Activated CD4-positive, alpha-beta T cell treated with anti-CD3 and anti-CD28 coated beads, Interleukin-2, amount 50 U/mL, for 1 hour (primary cell): ENCODE results near the gene PRDM2.

Source experiments
- DNase-seq: peaks from one replicate; pipeline ENCODE4 v3.0.0-alpha.2; 2020

Gene PRDM2

GRCh38 chr1:13766592-13767564 lies 66.9 kb downstream of the PRDM2 start:
- no peak for DNase-seq

DNA sequence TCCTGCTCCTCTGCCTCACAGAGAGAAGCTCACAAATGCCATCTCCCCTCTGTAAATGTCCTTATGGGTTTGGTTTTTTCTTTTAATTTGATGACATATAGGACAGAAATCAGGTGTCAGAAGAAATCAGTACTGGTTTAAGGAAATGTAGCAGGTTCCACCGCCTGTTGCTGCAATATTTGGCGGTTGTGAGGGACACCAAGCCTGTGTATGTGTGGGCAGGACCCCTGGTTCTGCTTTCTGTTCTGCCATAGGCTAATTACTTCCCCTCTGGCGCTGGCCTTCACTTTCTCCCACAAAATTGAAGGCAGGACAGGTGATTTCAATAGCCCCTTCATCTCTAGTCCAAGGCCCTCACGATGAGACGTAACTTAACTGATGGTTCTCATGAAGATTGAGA lies 69.2 kb downstream of the PRDM2 start:
- no peak for DNase-seq

DNA sequence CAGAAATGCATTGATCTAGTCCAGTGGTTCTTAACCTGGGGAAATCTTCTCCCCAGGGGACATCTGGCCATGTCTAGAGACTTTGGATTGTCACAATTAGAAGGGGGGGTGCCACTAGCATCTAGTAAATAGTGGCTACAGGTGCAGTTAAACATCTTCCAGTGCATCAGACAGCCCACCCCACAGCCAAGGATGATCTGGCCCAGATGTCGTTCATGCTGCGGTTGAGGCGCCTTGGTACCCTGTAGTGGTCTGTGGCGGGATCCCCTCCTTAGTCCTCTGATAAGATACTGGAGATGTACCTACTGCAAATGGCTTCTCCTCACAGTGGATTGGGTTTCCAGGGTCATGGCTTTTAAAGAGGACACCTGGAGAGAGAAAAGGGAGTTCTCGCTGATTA lies 69.8 kb downstream of the PRDM2 start:
- no peak for DNase-seq

- DNase-seq: no peak
Measured at GRCh38 chr1:13770743-13771142, 70.8 kb downstream of the PRDM2 start.

- DNase-seq: no peak
Measured at GRCh38 chr1:13771745-13772144, 71.8 kb downstream of the PRDM2 start.

DNA sequence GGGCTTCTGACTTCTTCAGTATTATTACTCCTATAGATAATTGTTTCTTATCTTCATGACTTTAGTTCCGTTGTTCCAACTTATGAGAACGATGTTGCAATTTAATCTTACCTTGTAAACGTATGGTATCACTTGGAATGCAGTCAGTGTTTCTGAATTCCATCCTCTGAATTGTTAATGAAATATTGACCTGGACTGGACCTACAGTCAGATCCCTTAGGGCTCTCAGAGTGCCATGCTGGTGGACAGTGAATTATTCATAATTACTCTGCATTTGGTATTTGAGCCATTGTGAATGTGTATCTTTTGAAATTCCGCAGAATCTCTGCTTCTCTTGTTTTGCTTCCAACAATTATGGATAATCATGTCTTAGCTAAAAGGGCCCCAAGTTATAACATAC lies 72.3 kb downstream of the PRDM2 start:
- no peak for DNase-seq

- no peak for DNase-seq
Measured at GRCh38 chr1:13774121-13774520, 74.1 kb downstream of the PRDM2 start.

DNA sequence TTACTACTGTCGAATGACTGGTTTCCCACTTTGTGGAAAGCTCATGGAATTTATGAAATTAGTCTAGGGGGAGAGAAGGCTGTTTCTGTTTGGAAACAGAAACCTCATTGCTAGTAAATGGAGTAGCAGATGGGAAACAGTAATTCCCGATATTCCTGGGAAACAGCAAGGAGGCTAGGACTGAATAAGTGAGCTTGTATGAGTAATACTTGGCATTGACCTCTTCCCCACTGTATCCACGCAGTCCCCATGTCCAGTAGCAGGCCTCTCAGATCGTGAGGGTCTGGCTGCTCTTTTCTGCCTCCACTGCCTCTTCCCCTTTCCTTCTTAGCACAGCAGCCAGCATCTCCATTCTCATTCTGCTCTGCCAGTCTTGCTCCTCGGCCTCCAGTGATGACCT lies 75.5 kb downstream of the PRDM2 start:
- DNase-seq: no peak

DNA sequence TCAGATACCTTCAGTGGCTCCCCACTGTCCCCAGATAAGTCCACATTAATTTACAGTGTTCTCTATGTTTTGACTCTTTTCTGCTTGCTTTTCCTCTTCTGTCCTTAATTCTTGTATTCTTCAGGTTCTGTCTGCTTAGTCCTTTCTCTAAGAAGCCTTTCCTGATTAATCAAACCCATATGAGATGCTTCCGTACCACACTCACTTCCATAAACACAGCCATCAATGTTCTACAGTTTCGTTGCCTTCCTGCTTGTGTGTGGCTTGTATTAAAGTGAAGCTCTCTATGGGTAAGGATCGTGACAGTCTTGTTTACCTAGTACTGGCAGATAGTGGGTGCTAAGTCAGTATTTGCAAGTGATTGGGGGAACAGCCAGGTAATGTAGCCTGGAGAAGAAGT lies 75.9 kb downstream of the PRDM2 start:
- no peak for DNase-seq

GRCh38 chr1:13778431-13778830 lies 78.4 kb downstream of the PRDM2 start:
- no peak for DNase-seq

DNA sequence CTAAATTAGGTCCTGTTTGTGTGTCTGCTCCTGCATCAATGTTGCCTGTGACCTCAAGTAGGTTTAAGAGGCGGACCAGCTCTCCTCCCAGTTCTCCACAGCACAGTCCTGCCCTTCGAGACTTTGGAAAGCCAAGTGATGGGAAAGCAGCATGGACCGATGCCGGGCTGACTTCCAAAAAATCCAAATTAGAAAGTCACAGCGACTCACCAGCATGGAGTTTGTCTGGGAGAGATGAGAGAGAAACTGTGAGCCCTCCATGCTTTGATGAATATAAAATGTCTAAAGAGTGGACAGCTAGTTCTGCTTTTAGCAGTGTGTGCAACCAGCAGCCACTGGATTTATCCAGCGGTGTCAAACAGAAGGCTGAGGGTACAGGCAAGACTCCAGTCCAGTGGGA lies 79.9 kb downstream of the PRDM2 start:
- no peak for DNase-seq

DNA sequence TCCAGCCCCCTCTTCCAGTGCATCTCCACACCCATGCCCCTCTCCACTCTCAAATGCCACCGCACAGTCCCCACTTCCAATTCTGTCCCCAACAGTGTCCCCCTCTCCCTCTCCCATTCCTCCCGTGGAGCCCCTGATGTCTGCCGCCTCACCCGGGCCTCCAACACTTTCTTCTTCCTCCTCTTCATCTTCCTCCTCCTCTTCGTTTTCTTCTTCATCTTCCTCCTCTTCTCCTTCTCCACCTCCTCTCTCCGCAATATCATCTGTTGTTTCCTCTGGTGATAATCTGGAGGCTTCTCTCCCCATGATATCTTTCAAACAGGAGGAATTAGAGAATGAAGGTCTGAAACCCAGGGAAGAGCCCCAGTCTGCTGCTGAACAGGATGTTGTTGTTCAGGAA lies 80.8 kb downstream of the PRDM2 start:
- DNase-seq: no peak

GRCh38 chr1:13781228-13781627 lies 81.2 kb downstream of the PRDM2 start:
- DNase-seq: no peak

DNA sequence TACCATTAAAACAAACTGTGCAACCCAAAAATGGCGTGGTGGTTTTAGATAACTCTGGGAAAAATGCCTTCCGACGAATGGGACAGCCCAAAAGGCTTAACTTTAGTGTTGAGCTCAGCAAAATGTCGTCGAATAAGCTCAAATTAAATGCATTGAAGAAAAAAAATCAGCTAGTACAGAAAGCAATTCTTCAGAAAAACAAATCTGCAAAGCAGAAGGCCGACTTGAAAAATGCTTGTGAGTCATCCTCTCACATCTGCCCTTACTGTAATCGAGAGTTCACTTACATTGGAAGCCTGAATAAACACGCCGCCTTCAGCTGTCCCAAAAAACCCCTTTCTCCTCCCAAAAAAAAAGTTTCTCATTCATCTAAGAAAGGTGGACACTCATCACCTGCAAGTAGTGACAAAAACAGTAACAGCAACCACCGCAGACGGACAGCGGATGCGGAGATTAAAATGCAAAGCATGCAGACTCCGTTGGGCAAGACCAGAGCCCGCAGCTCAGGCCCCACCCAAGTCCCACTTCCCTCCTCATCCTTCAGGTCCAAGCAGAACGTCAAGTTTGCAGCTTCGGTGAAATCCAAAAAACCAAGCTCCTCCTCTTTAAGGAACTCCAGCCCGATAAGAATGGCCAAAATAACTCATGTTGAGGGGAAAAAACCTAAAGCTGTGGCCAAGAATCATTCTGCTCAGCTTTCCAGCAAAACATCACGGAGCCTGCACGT lies 82.1 kb downstream of the PRDM2 start:
- DNase-seq: no peak

GRCh38 chr1:13782634-13783360 lies 82.8 kb downstream of the PRDM2 start:
- DNase-seq: no peak

- no peak for DNase-seq
Measured at GRCh38 chr1:13783551-13783950, 83.6 kb downstream of the PRDM2 start.

- DNase-seq: no peak
Measured at GRCh38 chr1:13784971-13785370, 85.0 kb downstream of the PRDM2 start.

DNA sequence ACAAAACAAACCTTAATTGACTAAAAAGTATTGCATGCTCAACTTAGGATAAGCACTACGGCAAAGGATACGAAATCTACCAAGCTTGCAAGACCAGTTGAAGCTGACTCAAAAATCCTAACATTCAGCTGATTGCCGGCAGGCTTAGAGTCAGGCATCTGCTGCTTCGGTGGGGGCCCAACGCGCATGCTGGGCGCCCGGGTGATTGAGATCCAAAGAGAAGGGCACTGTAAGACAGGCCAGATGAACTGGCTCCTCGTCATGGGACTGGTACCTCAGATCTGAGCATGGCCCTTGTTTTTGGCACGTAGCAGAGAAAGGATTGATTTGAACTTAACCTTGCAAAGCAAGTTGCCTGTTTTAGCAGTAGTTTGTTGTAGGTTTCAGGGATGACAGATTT lies 86.6 kb downstream of the PRDM2 start:
- DNase-seq: no peak

DNA sequence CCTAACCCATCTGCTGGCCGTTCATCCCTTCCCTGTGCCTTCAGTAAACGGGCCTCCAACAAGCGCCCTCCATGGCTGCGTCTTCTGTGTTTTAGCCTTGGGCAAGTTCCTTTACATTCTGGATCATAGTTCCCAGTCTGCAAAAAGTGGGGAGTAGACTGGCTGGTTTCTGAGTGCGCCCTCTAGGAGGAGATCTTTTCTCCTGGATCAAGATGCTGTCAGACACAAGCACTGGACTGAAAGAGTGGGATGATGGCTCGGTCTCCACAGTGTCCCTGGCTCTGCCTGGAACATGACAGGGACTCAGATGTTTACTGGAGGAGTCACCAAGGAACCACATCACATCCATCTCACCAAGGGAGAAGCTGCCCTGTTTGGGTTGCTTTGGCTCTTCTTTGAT lies 88.8 kb downstream of the PRDM2 start:
- no peak for DNase-seq

GRCh38 chr1:13790290-13791030 lies 90.5 kb downstream of the PRDM2 start:
- no peak for DNase-seq

DNA sequence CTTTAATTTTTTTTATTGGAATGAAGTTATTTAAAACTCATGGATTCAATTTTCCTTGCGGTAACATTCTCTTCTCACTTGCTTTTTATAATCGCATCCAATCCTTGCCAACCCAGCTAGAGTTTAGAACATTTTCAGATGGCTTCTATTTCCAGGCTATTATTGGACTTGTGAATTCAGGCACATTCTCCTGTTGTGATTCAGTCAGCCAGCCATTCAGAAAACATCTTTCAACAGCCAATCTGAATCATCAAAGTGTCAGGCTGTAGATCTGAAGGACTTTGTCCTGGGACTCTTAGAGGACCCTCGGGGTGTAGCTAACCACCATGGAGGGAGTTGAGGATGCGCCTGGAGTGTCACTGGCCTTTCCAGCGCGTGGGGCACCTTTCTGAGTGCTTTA lies 92.4 kb downstream of the PRDM2 start:
- no peak for DNase-seq

DNA sequence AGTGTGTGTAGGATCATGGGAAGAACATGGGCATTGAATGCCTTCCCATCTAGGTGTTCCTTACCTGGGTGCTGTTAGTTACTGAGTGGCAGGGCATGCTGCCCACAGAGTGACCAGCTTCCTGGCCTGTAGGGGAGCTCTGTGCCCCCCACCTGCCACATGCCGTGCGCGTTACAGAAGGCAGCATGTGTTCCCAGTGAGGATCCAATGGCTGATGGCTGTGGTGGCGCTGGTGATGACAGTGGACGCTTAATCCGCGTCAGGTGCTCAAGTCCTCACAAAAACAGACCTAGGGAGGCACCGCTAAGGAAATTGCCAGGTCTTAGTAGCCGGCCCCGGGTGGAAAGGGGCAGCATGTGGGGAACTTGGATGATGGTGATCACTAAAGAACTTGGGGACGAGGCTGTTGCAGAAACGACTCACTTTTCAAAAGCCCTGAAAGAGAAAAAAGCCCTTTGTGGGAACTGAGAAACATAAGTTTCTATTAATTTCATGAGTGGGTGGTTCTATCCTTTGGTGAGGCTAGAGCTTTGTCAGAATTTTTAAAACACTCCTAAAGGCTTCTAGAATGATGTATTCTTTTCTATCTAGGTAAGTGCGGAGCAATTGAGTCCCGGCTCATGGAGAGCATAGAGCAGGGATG lies 93.2 kb downstream of the PRDM2 start:
- DNase-seq: no peak
